Hypothalamus (tissue), 51 donors: Measurements from ENCODE around the gene EBP.

Source experiments
- DNase-seq, 51 donors: peaks; one replicate each; lab custom pipeline; 2025; lab: John Stamatoyannopoulos, UW

The EBP gene

DNA sequence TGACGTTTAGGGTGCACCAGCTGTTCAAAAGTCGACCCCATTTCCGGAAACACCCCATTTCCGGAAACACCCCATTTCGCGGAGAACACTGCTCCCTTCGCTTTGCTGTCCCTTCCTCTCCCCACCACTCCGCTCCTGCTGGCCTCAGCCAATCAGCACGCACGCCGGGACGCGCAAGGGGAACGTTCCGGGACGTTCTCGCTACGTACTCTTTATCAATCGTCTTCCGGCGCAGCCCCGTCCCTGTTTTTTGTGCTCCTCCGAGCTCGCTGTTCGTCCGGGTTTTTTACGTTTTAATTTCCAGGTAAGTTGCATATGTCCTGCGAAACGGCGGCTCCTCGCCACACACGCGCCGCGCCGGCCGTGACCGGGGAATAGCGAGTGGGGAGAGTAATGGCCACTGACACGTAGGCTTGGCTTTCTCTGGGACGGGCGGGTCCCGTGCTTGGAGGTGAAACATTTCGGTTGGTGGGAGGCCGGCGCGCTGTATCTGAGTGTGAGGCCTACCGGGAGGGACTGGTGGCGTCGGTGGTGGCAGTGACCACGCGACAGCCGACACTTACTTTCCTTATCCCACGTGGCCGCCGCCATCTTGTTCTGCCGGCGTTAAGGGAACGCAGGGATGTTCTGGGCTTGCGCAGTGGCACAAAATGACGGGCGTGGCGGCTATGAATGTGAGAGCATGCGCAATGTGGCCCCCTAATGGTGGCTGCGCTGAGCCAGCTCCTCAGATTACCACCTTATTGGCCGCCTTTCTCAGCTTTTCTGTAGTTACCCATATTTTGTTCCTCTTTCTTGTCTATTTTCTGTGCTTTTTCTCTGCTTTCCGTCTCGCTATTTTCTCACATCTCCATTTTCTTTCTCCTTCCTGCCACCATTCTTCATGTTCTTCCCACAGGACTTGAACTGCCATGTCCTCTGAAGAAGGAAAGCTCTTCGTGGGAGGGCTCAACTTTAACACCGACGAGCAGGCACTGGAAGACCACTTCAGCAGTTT lies 53.0 kb downstream of the EBP start, which contains the start of gene RBM3:
Gene RBM3 (plus strand): TSS at position 215 of the 997 bp plus-strand sequence. CDS start 697 bp downstream, at position 912.
- peak; percentile 32 to 92 (median 82) for DNase-seq

- DNase-seq = no peak
These were observed 54.0 kb downstream of the EBP start for GRCh38 chrX:48575642-48576041.

DNA sequence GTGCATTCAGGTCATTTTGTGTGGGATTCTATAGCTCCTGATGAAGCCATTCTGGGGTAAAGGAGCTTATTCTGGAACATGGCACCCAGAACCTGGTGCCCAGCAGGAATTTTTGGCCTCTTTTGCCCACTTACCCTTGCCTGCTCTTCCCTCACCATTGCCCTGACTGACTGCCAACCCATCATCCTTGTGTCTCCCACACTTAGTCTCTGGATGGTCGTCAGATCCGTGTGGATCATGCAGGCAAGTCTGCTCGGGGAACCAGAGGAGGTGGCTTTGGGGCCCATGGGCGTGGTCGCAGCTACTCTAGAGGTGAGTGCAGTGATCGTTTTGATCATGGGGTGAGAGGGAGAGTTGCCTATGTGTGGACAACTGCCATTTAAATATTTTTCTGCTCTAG lies 54.5 kb downstream of the EBP start:
- DNase-seq = no peak
